OCI-M1 (cell line): ENCODE results near the gene AMIGO3.
"Not testable (repeated sequence)": the region's sequence is repeated elsewhere in the genome, so short reads cannot be mapped to it uniquely, and the experiment has no call there.

Experiments used
- DNase-seq: peaks from one replicate; lab custom pipeline; 2025; lab: John Stamatoyannopoulos, UW

AMIGO3 gene

DNA sequence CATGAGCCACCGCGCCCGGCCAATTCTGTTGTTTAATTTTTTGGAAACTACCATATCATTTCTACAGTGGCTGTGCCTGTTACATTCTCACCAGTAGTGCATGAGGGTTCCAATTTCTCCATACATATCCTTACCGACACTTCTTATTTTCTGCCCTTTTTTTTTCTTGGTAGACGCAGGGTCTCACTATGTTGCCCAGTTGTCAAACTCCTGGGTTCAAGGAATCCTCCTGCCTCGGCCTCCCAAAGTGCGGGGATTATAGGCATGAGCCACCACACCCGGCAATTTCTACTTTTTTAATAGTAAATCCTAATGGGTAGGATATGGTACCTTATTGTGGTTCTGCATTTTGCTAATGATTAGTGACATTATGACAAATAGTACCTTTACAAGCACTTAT, 9.6 kb downstream of the AMIGO3 start:
- DNase-seq = no peak

DNA sequence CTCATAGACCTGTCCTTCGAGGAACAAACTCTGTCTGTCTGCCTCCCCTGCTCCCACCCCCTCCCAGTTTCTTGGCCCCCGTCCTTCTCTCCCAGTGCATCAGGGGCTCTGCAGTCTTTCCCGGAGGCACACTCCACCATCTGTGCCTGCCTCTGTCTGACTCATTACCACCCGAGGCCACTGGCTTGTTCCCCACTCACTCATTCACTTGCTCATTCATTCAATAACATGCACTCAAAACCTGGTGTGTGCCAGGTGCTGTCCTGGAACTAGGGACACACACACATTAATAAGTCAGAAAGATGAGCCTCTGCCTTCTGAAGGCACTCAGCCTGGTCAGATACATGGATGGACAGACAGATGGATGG, 12.4 kb downstream of the AMIGO3 start:
- no peak for DNase-seq

DNA sequence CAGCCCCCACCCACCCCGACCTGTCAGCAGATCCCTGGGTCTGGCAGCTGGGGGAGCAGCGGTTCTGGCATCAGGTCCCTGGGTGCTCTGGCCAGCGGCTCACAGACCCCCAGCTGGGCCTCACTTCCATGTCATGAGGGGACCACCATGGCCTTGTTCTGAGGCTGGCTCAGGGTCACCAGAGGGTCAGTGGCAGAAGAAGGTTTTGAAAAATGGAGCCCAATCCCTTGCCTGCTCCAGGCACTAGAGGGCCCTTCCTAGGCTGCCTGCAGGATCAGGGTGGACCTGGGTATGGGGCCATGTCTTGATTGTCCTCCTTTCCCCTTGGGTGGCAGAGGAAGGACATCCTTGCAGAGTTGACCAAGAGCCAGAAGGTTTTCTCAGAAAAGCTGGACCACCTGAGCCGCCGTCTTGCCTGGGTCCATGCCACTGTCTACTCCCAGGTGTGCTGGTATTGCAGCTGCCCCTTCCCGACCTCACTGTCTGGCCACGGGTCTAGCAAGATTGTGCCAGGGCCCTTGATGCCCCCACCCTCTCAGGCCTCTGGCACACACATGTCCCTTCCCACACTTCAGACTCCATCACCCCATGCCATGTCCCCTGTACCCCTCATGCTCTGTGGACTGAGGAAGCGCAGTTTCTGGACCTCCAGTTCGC, 12.9 kb downstream of the AMIGO3 start:
- DNase-seq = no peak

DNA sequence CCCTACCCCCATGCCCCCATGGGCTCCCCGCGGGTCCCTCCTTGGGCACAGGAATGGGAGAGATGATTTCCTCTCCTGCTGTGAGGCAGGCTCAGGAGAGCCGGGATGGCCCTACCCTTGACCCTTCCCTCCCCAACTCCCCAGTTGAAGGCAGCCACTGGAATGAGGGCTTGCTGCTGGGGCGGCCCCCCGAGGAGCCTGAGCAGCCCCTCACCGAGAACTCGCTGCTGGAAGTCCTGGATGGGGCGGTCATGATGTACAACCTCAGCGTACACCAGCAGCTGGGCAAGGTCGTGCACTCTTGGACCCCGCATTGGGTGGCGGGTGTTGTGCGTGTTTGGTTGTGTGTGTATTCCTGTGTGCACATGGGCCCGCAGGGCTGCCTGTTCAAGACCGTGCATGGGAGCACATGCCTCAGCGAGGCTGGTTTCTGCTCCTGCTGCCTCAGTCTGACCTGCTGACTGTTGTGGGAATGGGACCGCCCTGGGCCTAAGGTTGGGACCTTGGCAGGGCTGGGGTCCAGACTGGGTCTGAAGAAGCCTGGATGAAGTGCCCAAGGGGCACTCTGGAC, 14.0 kb downstream of the AMIGO3 start:
- no peak for DNase-seq

DNA sequence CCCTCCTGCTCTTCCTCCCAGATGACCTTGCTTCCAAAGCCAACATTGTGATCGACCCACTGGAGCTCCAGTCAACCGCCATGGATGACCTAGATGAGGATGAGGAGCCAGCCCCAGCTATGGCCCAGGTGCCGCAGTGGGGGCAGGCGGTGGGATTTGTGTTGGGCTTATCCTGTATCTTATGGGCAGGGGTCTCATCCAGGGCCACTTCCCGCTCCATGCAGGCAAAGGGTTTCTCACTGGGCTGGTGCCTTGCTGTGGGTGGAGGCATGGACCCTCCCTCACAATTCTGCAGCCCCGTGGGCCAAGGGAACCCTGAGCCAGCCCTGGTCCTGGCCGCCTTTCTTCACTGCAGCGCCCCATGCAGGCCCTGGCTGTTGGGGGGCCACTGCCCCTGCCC, 14.9 kb downstream of the AMIGO3 start:
- DNase-seq = no peak

DNA sequence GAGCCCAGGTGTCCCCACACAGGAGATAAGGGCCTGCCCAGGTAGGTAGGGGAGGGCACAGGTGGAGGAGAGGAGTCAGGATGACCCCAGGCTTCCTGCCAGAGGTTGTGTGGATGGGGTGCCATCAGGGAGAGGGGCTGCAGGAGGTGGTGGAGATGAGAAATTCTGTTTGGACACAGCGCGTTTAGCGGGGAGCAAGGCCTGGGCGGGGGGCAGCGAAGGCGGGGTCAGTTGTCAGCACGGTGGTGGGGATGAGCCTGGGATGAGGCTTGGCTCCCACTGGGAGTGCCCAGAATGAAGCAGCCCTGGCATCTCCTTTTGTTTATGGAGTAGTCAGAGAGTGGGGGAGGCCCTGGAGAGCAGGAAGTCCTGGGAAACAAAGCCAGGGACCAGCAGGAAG, 15.5 kb downstream of the AMIGO3 start:
- DNase-seq = no peak

DNA sequence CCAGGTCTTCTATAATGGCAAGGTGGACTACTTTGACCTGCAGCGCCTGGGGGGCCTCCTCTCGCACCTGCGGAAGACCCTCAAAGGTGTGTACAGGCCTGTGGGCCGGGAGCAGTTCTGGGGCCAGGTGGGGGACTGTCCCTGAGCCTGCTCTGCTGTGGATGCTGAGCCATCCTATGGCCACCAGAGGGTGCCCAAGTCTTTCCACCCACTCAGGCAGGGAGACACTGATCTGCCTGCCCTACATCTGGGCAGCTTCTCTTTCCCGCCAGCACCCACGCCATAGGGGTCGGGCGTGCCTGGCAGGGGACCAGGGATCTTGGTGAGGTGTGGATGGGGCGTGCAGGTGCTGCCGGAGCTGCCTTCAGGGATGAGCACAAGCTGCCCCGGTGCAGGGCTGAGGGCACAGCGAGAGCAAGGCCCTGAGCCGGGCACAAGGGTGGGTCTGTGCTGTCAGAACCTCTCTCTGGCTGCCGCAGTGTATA, 16.0 kb downstream of the AMIGO3 start:
- DNase-seq = peak; percentile 48

DNA sequence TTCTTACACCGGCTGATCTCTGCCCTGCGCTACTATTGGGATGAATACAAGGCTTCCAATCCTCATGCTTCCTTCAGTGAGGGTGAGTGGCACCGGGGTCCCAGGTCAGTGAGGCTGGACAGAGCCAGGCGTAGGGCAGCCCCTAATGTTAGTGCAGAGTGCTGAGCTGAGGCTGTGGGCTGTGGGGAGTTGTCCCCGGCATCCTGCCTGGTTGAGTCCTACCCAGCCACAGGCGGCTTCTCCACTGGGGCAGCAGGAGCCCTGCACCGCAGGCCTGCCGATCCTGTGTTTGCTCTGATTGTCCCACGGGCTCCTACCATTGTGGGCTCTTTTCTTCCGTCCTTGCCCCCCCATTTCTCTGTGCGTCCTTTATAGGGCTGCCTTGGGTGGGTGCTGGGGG, 16.8 kb downstream of the AMIGO3 start:
- no peak for DNase-seq

DNA sequence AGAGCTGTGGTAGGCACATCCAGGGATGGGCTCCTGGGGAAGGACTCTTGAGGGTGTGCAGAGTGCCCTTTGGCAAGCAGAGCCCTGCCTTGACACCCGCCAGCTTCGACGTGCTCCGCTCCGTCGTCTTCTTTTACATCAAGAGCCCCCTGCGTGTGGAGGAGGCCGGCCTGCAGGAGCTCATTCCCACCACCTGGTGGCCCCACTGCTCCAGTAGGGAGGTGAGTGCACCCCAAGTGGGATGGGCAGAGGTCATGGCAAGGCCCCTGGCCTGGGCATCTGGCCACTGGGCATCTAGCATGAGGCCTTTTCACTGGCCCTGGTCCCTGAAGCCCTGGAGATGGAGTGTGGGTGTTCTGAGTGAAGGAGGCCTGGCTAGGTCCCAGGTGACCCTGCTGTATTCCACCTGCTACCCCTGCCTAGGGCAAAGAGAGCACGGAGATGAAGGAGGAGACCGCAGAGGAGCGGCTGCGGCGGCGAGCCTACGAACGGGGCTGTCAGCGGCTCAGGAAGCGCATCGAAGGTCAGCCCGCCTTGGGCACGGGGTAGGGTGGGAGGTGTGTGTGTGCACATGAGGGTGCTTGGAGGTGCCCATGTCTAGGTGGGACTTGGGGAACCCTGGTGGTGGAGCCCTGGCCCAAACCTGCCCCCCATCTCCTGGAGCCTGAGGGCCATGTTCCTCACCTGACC, 18.0 kb downstream of the AMIGO3 start:
- no peak for DNase-seq

DNA sequence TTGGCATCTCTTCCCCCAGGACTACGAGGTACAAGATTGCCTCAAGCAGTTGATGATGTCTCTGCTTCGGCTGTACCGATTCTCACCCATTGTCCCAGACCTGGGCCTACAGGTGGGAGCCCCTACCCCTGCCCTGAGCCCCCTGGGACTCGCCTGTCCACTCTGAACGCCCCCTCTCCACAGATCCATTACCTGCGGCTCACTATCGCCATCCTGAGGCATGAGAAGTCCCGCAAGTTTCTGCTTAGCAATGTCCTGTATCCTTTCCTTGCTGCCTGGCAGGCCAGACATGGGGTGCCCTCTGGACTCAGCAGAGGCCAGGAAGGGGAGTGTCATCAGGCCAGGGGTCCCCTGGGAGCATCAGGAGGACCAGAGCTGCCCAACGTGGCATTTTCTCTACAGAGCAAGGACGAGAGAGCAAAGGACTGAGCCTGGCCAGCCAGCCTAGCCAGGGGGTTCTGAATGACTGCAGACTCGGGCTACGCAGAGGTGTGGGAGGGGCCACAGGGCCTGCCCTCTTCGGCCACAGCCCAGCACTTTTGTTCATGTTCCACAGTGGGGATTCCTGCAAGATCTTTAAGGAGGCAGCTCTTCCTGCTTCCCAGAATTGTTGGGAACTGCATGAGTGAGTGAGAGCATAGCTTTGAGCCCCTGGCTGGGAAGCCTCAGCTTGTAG, 18.9 kb downstream of the AMIGO3 start:
- no peak for DNase-seq

DNA sequence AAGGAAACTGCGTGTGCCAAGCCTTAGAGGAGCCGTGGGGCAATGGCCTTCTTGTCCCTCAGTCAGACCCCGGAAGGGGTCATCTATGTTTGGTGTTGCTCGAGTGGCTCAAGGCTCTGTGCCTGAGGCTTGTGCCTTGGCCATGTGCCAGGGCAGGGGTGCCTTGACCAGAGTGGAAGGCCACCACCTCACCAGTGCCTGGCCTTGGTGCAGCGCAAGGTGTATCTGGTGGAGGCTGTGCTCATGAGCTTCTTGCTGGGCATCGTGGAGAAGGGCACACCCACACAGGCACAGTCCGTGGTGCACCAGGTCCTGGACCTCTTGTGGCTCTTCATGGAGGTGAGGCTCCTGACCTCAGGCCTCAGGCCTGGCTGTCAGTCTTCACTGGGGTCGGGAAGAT, 19.5 kb downstream of the AMIGO3 start:
- no peak for DNase-seq

DNA sequence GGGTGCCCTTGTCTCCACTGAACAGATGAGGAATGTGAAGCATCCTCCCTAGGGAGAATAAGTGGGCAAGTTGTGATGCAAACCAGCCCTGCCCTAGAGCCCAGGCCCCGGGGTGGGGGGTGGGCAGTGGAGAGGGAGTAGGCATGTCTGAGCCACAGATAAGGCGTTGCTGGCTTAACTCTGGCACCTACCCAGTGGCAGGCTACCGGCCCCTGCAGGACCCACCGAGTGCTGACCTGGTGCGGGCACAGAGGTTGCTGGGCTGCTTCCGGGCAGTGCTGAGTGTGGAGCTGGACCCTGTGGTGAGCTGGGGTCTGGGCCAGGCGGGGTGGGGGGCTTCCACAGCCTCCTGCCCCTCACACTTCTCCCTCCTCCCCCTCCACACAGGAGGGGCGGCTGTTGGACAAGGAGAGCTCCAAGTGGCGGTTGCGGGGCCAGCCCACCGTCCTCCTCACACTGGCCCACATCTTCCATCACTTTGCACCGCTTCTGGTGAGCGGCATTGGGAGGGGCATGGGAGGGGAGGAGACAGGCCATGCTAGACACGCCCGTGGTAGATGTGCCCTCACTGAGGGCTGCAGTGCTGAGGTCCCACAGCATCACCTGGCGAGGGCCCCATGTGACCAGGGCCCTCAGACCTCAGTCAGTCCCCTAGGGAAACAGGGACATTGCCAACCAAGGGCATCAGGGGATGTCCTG, 20.1 kb downstream of the AMIGO3 start:
- no peak for DNase-seq

DNA sequence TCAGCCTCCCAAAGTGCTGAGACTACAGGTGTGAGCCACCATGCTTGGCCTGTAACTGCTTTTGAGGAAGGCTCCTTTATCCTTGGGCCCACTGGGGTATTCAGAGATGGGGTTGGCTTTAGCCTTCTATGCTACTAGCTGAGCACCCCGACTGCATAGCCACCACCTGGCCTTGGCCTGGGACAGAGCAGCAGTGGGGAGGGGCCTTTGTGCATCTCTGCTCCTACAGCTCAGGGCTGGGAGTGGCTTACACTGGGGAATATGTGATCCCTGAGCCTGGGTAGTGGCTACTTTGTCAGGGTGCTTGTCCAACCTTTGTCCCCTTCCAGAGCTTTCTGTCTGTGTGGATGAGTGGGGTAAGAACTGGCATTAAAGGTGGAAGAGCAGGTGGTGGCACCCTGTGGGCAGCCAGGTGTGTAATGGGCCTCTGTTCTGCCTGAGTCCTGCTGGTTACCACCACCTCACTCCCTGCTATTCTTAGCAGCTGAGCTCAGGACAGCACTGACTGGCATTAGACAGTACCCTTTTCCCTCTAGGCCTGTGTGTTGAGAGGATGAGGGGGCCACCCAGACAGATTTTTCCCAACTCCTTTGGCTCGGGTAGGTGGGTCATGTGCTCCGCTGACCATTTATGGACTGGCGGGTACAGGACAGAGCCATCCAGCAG, 24.0 kb downstream of the AMIGO3 start:
- DNase-seq = not testable (repeated sequence)

DNA sequence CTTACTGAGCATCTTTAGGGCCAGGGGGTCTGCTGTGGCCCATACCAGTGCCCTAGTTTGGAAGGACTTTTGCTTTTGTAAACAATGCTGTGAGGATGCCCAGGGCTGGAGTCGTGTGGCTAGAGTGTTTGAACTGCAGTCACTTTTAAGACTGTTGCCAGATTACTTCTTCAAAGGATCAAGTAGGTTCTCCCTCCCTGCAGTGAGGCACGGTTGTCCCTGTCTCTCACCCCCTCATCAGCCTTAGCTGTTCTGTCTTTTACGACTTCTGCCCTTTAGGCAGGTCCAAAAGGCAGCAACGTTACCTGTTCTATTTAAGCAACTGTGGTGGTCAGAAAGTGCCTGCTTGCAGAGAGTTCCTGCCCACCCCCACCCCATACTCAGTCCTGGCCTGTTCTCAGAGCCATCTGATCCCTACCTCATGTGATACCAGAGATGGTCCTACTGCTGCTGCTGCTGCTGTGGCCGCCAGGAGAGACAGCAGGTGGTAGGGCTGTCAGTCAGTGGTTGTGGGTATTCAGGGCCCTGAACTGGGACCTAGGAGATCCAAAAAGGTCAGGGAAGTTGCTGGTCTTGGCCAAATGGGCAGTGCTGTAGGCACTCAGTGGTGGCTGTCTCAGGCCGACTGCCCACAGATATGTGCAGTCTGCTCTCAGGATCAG, 24.9 kb downstream of the AMIGO3 start:
- not testable (repeated sequence) for DNase-seq

DNA sequence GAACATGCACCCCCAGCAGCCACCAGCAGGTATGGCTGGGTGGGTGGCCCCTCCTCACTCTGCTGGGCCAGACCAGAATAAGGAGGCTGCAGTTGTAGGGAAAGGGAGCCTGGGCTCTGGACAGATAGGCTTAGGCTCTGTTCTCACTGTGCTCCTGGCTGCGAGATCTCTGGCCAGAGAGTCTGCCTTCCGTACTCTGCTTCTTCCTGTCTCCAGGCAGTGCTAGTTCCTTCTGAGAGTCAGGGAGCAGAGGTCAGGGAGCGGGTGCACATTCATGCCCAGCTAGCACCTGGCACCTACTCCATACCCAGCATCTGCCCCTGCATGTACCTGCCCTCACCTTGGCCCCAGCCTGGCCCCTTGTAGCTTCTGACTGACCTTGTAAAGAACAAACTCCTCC, 28.0 kb downstream of the AMIGO3 start:
- DNase-seq = not testable (repeated sequence)

DNA sequence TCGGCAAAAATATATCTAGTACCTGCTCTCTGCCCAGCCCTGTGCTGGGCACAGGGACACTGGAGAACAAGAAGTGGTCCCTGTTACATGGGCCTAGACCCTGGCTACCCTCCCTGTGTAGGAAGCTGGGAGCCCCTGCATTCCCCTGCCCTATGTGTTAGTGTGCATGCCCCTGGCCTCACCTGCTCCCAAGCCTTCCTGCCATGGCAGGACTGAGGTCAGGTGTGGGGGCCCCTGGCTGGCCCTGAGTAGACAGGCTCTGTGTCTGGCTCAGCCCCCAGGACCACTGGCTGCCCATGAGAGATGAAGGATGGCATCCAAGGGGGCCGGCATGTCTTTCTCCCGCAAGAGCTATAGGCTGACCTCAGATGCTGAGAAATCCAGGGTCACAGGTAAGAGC, 28.6 kb downstream of the AMIGO3 start:
- not testable (repeated sequence) for DNase-seq

DNA sequence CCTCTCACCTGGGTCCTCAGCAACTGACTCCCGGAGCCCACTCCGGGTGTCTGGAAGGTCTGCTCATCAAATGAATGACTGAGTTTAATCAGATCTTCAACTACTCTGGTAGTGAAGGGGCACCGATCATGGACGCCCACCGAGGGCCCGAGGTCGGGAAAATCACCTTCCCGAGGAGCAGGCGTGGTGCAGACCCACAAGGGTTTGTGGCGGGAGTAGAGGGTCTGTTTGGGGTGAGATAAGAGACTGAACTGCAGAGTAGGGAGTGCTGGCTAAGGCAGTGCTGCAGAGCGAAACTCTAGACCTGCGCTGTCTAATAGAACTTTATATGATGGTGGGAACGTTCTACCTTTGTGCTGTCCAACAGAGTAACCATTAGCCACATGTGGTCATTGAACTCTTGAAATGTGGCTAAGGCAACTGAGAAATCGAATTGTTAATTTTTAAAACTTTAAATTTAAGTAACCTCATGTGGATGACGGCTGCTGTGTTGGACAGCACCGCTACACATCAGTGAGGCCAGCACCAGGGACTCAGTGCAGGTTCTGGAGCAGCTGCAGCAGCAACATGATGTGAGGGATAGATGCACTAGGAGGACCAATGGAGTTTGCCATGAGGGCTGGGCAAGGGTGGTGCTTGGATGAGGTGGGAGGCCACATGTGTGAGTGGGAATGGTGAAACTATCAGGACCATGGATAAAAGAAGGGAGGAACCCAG, 29.4 kb downstream of the AMIGO3 start:
- DNase-seq = not testable (repeated sequence)

DNA sequence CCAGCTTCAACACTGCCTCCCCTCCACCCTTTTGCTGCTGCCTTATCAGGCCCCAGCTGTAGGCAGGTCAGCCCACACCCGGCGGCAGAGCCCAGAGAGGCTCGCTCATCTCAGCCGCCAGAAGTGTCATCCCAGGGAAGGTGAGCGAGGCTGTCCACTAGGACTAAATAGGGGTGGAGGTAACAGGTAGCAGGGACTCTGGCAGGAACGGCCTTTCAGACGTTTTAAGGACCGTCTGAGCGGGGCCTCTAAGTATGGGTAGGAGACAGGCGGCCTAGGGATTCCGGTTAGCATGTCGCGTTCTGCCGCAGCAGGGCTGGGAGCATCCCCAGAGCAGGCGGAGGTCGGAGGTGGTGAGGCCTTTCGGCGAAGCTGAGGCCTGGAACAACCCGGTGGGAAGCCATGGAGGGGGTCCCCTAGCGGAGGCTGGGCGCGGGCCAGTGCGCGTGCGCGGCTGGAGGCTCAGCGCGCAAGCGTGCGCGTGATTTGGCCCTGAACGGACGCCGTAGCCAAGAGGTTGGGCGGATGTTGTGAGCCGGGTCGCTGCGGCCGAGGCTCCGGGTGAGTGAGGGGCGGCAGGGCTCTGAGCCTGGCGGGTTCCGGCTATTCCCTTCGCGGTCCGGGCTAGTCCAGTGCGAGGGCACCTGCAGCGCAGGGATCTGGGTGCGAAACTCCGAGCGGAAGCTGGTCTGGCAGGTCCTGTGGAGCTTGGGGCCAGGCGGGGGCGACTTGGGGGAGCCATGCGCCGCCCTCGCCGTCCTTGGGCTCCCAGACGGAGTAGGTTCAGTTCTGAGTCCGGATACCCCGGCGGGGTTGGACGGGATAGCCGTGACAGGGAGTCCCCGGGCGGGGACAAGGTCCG, 30.2 kb downstream of the AMIGO3 start, which contains the start of the genes MST1 and RNF123:
Gene MST1, minus strand, starts transcription at position 429 of the 862 bp plus-strand sequence. CDS start 783 bp downstream, outside the sequence.
Gene RNF123, plus strand, starts transcription at position 512 of the 862 bp plus-strand sequence. CDS start 1,609 bp downstream, outside the sequence.
- DNase-seq = no peak
